Uterus (tissue), 2 donors: ENCODE measurements around the gene STARD3NL.

Experiments
- POLR2A ChIP-seq, 2 donors: fragments of 450-650 bp; IDR thresholded peaks; one replicate each; pipeline ENCODE4 v1.6.1; 2016; ENCODE audit warnings: antibody characterized with exemption in 2 of 2, mild to moderate bottlenecking in 1 of 2, moderate library complexity in 1 of 2
- TF ChIP-seq, protein P1 (sequence below), 4 experiments: fragments of 200-600 bp in 2 of 4; fragments of 450-650 bp in 2 of 4; sonication (generic) in 2 of 4; IDR thresholded peaks; one replicate each; pipeline ENCODE4 v1.5.1; 2016 to 2019; ENCODE audit warnings: antibody characterized with exemption in 4 of 4, mild to moderate bottlenecking in 2 of 4, moderate library complexity in 1 of 4

DNA sequence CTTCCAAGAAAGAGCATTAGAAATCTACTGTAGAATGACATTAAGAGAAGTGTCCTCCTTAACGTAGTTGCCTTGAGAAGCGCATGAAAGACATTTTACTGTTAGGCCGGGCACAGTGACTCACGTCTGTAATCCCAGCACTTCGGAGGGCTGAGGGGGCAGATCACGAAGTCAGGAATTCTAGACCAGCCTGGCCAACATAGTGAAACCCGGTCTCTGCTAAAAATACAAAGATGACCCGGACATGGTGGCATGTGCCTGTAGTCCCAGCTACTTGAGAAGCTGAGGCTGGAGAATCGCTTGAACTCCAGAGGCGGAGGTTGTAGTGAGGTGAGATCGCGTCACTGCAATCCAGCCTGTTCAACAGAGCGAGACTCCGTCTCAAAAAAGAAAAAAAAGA lies 66.5 kb downstream of the STARD3NL start:
- TF ChIP-seq, protein P1, sequence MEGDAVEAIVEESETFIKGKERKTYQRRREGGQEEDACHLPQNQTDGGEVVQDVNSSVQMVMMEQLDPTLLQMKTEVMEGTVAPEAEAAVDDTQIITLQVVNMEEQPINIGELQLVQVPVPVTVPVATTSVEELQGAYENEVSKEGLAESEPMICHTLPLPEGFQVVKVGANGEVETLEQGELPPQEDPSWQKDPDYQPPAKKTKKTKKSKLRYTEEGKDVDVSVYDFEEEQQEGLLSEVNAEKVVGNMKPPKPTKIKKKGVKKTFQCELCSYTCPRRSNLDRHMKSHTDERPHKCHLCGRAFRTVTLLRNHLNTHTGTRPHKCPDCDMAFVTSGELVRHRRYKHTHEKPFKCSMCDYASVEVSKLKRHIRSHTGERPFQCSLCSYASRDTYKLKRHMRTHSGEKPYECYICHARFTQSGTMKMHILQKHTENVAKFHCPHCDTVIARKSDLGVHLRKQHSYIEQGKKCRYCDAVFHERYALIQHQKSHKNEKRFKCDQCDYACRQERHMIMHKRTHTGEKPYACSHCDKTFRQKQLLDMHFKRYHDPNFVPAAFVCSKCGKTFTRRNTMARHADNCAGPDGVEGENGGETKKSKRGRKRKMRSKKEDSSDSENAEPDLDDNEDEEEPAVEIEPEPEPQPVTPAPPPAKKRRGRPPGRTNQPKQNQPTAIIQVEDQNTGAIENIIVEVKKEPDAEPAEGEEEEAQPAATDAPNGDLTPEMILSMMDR (IDR thresholded peaks at IDR 0.05), result no peak
- TF ChIP-seq POLR2A (IDR thresholded peaks at IDR 0.05), result no peak
